GM18508 (cell line): ENCODE results near the gene KCNJ8.

Experiments
- ATAC-seq: cut with Tn5 transposase; IDR thresholded peaks from one replicate; pipeline ENCODE4 v1.9.1; 2021; ENCODE audit warnings: moderate number of reproducible peaks; ENCODE audit not compliant: insufficient read depth, unreplicated experiment

The KCNJ8 gene

GRCh38 chr12:21718944-21719650 lies 55.4 kb downstream of the KCNJ8 start:
- no peak for ATAC-seq

- no peak for ATAC-seq
These were observed 56.1 kb downstream of the KCNJ8 start for GRCh38 chr12:21718403-21718802.

GRCh38 chr12:21717767-21718166 lies 56.7 kb downstream of the KCNJ8 start:
- no peak for ATAC-seq

- ATAC-seq, result no peak
These were observed 59.1 kb downstream of the KCNJ8 start for GRCh38 chr12:21715386-21715785.
